HG02571 (cell line): ENCODE measurements around the gene AREG.

Source experiments
- ATAC-seq: cut with Tn5 transposase; IDR thresholded peaks from one replicate; pipeline ENCODE4 v1.9.1; 2021; ENCODE audit warnings: mild to moderate bottlenecking, moderate library complexity; ENCODE audit not compliant: unreplicated experiment

The AREG gene

GRCh38 chr4:74504212-74504611 is 59.3 kb downstream of the AREG start:
- ATAC-seq, result no peak
